Parathyroid adenoma (tissue), 2 donors: Measurements from ENCODE around the gene MAP3K4.

Experiments used
- H2AFZ ChIP-seq: fragments of 300-600 bp; sonication (generic); one replicate; pipeline ENCODE4 v1.7.0; 2017; ENCODE audit warnings: antibody characterized with exemption, mild to moderate bottlenecking
- H3K27ac ChIP-seq: fragments of 300-600 bp; sonication (generic); one replicate; pipeline ENCODE4 v1.7.0; 2017
- H3K27me3 ChIP-seq: fragments of 300-600 bp; sonication (generic); one replicate; pipeline ENCODE4 v1.7.0; 2017; ENCODE audit warnings: low read length; ENCODE audit not compliant: control insufficient read depth, insufficient read depth
- H3K36me3 ChIP-seq: fragments of 300-600 bp; sonication (generic); one replicate; pipeline ENCODE4 v1.7.0; 2017; ENCODE audit warnings: low read length; ENCODE audit not compliant: control insufficient read depth, insufficient read depth
- H3K4me1 ChIP-seq: fragments of 300-600 bp; sonication (generic); one replicate; pipeline ENCODE4 v1.7.0; 2017; ENCODE audit warnings: control low read depth
- H3K4me2 ChIP-seq: fragments of 300-600 bp; sonication (generic); one replicate; pipeline ENCODE4 v1.7.0; 2017; ENCODE audit warnings: low read length
- H3K4me3 ChIP-seq: fragments of 300-600 bp; sonication (generic); one replicate; pipeline ENCODE4 v1.7.0; 2017; ENCODE audit warnings: low read depth, low read length
- H3K79me2 ChIP-seq: fragments of 300-600 bp; sonication (generic); one replicate; pipeline ENCODE4 v1.7.0; 2017; ENCODE audit warnings: control low read depth
- H3K9ac ChIP-seq: fragments of 300-600 bp; sonication (generic); one replicate; pipeline ENCODE4 v1.7.0; 2017; ENCODE audit warnings: mild to moderate bottlenecking
- H3K9me3 ChIP-seq: fragments of 300-600 bp; sonication (generic); one replicate; pipeline ENCODE4 v1.7.0; 2017; ENCODE audit warnings: low read length; ENCODE audit not compliant: control insufficient read depth
- TF ChIP-seq, protein P1 (sequence below): fragments of 300-600 bp; sonication (generic); IDR thresholded peaks from one replicate; pipeline ENCODE4 v1.7.0; 2017; ENCODE audit warnings: antibody characterized with exemption, mild to moderate bottlenecking
- donor health status: primary hyperparathyroidism.

The MAP3K4 gene

DNA sequence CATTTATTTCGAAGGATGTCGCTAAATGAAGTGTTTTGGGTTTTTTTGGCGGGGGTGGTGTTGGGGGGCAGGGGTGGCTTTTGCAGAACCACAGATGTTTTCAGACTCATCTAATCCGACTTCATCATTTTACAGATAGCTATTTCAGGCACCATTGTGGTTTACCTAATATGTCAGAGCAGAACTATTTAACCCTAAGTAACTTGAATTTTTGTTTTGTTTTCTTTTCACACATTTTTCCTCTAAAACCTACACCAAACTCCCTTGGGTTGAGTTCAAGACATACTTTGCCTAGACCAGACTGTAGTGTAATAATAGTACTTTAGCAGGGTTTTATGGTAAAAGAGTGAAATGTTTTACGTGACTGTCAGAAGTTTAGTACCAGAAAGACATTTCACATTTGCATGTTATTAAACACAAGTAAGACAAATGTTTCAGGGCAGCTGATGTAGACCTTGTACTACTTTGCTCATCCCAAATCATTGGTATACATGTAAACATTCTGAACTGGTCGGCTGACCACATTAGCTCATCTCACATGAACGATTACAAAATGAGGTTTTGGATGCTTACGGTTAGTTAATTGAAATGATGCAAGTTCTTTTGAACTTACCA, 37.7 kb downstream of the MAP3K4 start:
- no peaks in the 10 kb centered on the region for H3K4me1 ChIP-seq
- no peaks in the 10 kb centered on the region for H3K27me3 ChIP-seq
- H3K79me2 ChIP-seq: peaks cover 4% of the 10 kb centered on the region
- H2AFZ ChIP-seq: no peak overlapping the region
- no peak overlapping the region for H3K9ac ChIP-seq
- H3K36me3 ChIP-seq: no peaks in the 10 kb centered on the region
- TF ChIP-seq, protein P1, sequence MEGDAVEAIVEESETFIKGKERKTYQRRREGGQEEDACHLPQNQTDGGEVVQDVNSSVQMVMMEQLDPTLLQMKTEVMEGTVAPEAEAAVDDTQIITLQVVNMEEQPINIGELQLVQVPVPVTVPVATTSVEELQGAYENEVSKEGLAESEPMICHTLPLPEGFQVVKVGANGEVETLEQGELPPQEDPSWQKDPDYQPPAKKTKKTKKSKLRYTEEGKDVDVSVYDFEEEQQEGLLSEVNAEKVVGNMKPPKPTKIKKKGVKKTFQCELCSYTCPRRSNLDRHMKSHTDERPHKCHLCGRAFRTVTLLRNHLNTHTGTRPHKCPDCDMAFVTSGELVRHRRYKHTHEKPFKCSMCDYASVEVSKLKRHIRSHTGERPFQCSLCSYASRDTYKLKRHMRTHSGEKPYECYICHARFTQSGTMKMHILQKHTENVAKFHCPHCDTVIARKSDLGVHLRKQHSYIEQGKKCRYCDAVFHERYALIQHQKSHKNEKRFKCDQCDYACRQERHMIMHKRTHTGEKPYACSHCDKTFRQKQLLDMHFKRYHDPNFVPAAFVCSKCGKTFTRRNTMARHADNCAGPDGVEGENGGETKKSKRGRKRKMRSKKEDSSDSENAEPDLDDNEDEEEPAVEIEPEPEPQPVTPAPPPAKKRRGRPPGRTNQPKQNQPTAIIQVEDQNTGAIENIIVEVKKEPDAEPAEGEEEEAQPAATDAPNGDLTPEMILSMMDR: no peak
- H3K4me2 ChIP-seq: no peak overlapping the region
- no peak overlapping the region for H3K4me3 ChIP-seq
- H3K9me3 ChIP-seq: no peaks in the 10 kb centered on the region
- H3K27ac ChIP-seq: no peak overlapping the region

- H3K4me1 ChIP-seq: no peaks in the 10 kb centered on the region
- no peak overlapping the region for H3K4me2 ChIP-seq
- no peak overlapping the region for H3K4me3 ChIP-seq
- H3K9ac ChIP-seq: no peak overlapping the region
- no peaks in the 10 kb centered on the region for H3K27me3 ChIP-seq
- TF ChIP-seq, protein P1: no peak
- no peaks in the 10 kb centered on the region for H3K36me3 ChIP-seq
- no peak overlapping the region for H2AFZ ChIP-seq
- peaks cover 7% of the 10 kb centered on the region for H3K79me2 ChIP-seq
- H3K27ac ChIP-seq: no peak overlapping the region
- H3K9me3 ChIP-seq: no peaks in the 10 kb centered on the region
Observed at GRCh38 chr6:161031721-161032495, 40.3 kb downstream of the MAP3K4 start.

GRCh38 chr6:161033667-161034066, 42.1 kb downstream of the MAP3K4 start:
- H3K27me3 ChIP-seq: no peaks in the 10 kb centered on the region
- no peak overlapping the region for H2AFZ ChIP-seq
- TF ChIP-seq, protein P1: no peak
- H3K9ac ChIP-seq: no peak overlapping the region
- no peaks in the 10 kb centered on the region for H3K36me3 ChIP-seq
- H3K4me2 ChIP-seq: no peak overlapping the region
- H3K27ac ChIP-seq: no peak overlapping the region
- no peaks in the 10 kb centered on the region for H3K9me3 ChIP-seq
- no peak overlapping the region for H3K4me3 ChIP-seq
- H3K79me2 ChIP-seq: peaks cover 15% of the 10 kb centered on the region
- H3K4me1 ChIP-seq: no peaks in the 10 kb centered on the region

- H3K9ac ChIP-seq: no peak overlapping the region
- no peak overlapping the region for H3K4me2 ChIP-seq
- no peak overlapping the region for H3K27ac ChIP-seq
- peaks cover 17% of the 10 kb centered on the region for H3K79me2 ChIP-seq
- TF ChIP-seq, protein P1: no peak
- H3K4me3 ChIP-seq: no peak overlapping the region
- no peaks in the 10 kb centered on the region for H3K36me3 ChIP-seq
- H2AFZ ChIP-seq: no peak overlapping the region
- H3K9me3 ChIP-seq: no peaks in the 10 kb centered on the region
- no peaks in the 10 kb centered on the region for H3K27me3 ChIP-seq
- H3K4me1 ChIP-seq: no peaks in the 10 kb centered on the region
Observed at GRCh38 chr6:161035182-161035980, 43.8 kb downstream of the MAP3K4 start.
